H9 (cell line): Measurements from ENCODE around the gene TTR. TPM values are rescaled to one million over a fixed set of nuclear protein-coding genes. Genes with fewer than 3 reads are reported as not detected.

Experiments
- DNase-seq: peaks from one replicate; pipeline ENCODE4 v3.0.0-alpha.2; 2017
- H2AFZ ChIP-seq: one replicate; pipeline ENCODE4 v1.6.1; 2013; ENCODE audit warnings: mild to moderate bottlenecking, low read length, control low read depth, moderate library complexity
- H2AK5ac ChIP-seq: 2 replicates; pipeline ENCODE4 v1.6.1; 2013; ENCODE audit warnings: low read length, control low read depth, mixed read lengths; ENCODE audit not compliant: insufficient read length
- H2BK120ac ChIP-seq: one replicate; pipeline ENCODE4 v1.6.1; 2013; ENCODE audit warnings: low read depth, mild to moderate bottlenecking, low read length, control low read depth, inconsistent platforms; ENCODE audit not compliant: poor library complexity, severe bottlenecking
- H2BK12ac ChIP-seq: 2 replicates; pipeline ENCODE4 v1.6.1; 2013; ENCODE audit warnings: low read length, control low read depth, mixed read lengths, low read depth; ENCODE audit not compliant: insufficient read length
- H2BK15ac ChIP-seq: 2 replicates; pipeline ENCODE4 v1.6.1; 2013; ENCODE audit warnings: low read depth, low read length, control low read depth
- H2BK20ac ChIP-seq: one replicate; pipeline ENCODE4 v1.6.1; 2013; ENCODE audit warnings: low read depth, mild to moderate bottlenecking, low read length, control low read depth, inconsistent platforms; ENCODE audit not compliant: poor library complexity, severe bottlenecking
- H2BK5ac ChIP-seq: 2 replicates; pipeline ENCODE4 v1.6.1; 2013; ENCODE audit warnings: low read length, control low read depth, mixed read lengths; ENCODE audit not compliant: insufficient read length
- H3K14ac ChIP-seq: 2 replicates; pipeline ENCODE4 v1.6.1; 2013; ENCODE audit warnings: low read length, control low read depth; ENCODE audit not compliant: insufficient read depth
- H3K18ac ChIP-seq: 2 replicates; pipeline ENCODE4 v1.6.1; 2013; ENCODE audit warnings: low read depth, mild to moderate bottlenecking, mixed read lengths, low read length, control low read depth; ENCODE audit not compliant: insufficient read length
- H3K23ac ChIP-seq: 2 replicates; pipeline ENCODE4 v1.6.1; 2013; ENCODE audit warnings: low read length, control low read depth, mixed read lengths, low read depth; ENCODE audit not compliant: insufficient read length
- H3K23me2 ChIP-seq: 2 replicates; pipeline ENCODE4 v1.6.1; 2013; ENCODE audit warnings: low read depth, mild to moderate bottlenecking, mixed read lengths, low read length, control low read depth; ENCODE audit not compliant: insufficient read length, poor library complexity, severe bottlenecking
- H3K27ac ChIP-seq: 2 replicates; pipeline ENCODE4 v1.5.1; 2013; ENCODE audit warnings: low read length, control low read depth, mixed read lengths, low read depth; ENCODE audit not compliant: insufficient read length
- H3K27me3 ChIP-seq: 2 replicates; pipeline ENCODE4 v1.6.1; 2013; ENCODE audit warnings: low read length, control low read depth, inconsistent platforms; ENCODE audit not compliant: insufficient read depth
- H3K4ac ChIP-seq: 2 replicates; pipeline ENCODE4 v1.6.1; 2013; ENCODE audit warnings: low read depth, mild to moderate bottlenecking, control low read depth, inconsistent platforms, low read length, moderate library complexity
- H3K4me1 ChIP-seq: 2 replicates; pipeline ENCODE4 v1.6.1; 2013; ENCODE audit warnings: low read length, control low read depth, inconsistent platforms; ENCODE audit not compliant: insufficient read depth
- H3K4me2 ChIP-seq: 2 replicates; pipeline ENCODE4 v1.6.1; 2013; ENCODE audit warnings: low read length, control low read depth, mixed read lengths; ENCODE audit not compliant: insufficient read length, insufficient read depth
- H3K56ac ChIP-seq: 2 replicates; pipeline ENCODE4 v1.6.1; 2013; ENCODE audit warnings: low read depth, mild to moderate bottlenecking, mixed read lengths, low read length, control low read depth; ENCODE audit not compliant: insufficient read length
- H3K79me1 ChIP-seq: 2 replicates; pipeline ENCODE4 v1.6.1; 2013; ENCODE audit warnings: low read depth, mild to moderate bottlenecking, moderate library complexity, low read length, control low read depth, inconsistent platforms; ENCODE audit not compliant: insufficient read depth, poor library complexity, severe bottlenecking
- H3K79me2 ChIP-seq: 2 replicates; pipeline ENCODE4 v1.6.1; 2013; ENCODE audit warnings: low read length, control low read depth, inconsistent platforms; ENCODE audit not compliant: insufficient read depth
- H3K9ac ChIP-seq: 2 replicates; pipeline ENCODE4 v1.6.1; 2013; ENCODE audit warnings: low read length, control low read depth, mixed read lengths; ENCODE audit not compliant: insufficient read length; ENCODE audit errors: extremely low read depth
- H3K9me3 ChIP-seq: one replicate; pipeline ENCODE4 v1.6.1; 2013; ENCODE audit warnings: low read depth, low read length, inconsistent platforms; ENCODE audit not compliant: control insufficient read depth
- H3T11ph ChIP-seq: one replicate; pipeline ENCODE4 v1.6.1; 2013; ENCODE audit warnings: mild to moderate bottlenecking, low read length, control low read depth, inconsistent platforms
- H4K20me1 ChIP-seq: one replicate; pipeline ENCODE4 v1.6.1; 2013; ENCODE audit not compliant: control insufficient read depth, insufficient read length, insufficient read depth
- H4K5ac ChIP-seq: 2 replicates; pipeline ENCODE4 v1.6.1; 2013; ENCODE audit warnings: low read depth, mild to moderate bottlenecking, mixed read lengths, low read length, control low read depth; ENCODE audit not compliant: insufficient read length
- H4K8ac ChIP-seq: replicated peaks from 2 replicates; pipeline ENCODE4 v1.6.1; 2013; ENCODE audit warnings: low read length, control low read depth, mixed read lengths, low read depth; ENCODE audit not compliant: insufficient read length
- H4K91ac ChIP-seq: 2 replicates; pipeline ENCODE4 v1.6.1; 2013; ENCODE audit warnings: low read depth, mild to moderate bottlenecking, moderate library complexity, mixed read lengths, low read length, control low read depth; ENCODE audit not compliant: insufficient read length
- H3K27ac Mint-ChIP-seq, 3 experiments: 2 replicates in 2 of 3; 3 replicates in 1 of 3; pipeline ENCODE4 v1.8.0; 2020 to 2021; ENCODE audit warnings: mixed read lengths in 3 of 3, mild to moderate bottlenecking in 1 of 3, moderate library complexity in 1 of 3
- H3K27me3 Mint-ChIP-seq: 2 replicates; pipeline ENCODE4 v1.8.0; 2021; ENCODE audit warnings: low read depth, mild to moderate bottlenecking, moderate library complexity, mixed read lengths
- H3K36me3 Mint-ChIP-seq, 3 experiments: 2 replicates in 2 of 3; 3 replicates in 1 of 3; pipeline ENCODE4 v1.8.0; 2020 to 2021; ENCODE audit warnings: low read depth in 3 of 3, mixed read lengths in 3 of 3; ENCODE audit not compliant: insufficient read depth in 1 of 3
- H3K4me1 Mint-ChIP-seq, 2 experiments: 2 replicates each; pipeline ENCODE4 v1.8.0; 2020; ENCODE audit warnings: mixed read lengths in 2 of 2
- H3K4me3 Mint-ChIP-seq, 2 experiments: 2 replicates in 1 of 2; 3 replicates in 1 of 2; pipeline ENCODE4 v1.8.0; 2020 to 2021; ENCODE audit warnings: mild to moderate bottlenecking in 2 of 2, mixed read lengths in 2 of 2, moderate library complexity in 1 of 2
- H3K9me3 Mint-ChIP-seq, 2 experiments: 2 replicates in 1 of 2; 3 replicates in 1 of 2; pipeline ENCODE4 v1.8.0; 2020; ENCODE audit warnings: mild to moderate bottlenecking in 2 of 2, mixed read lengths in 2 of 2, moderate library complexity in 1 of 2
- CTCF ChIP-seq: fragments of 200-600 bp; sonication (generic); conservative IDR thresholded peaks from 3 replicates; pipeline ENCODE4 v1.8.0; 2021; ENCODE audit warnings: antibody characterized with exemption, mild to moderate bottlenecking
- WGBS: extraction: QIAGEN DNeasy Blood & Tissue Kit; methylation state at CpG from one replicate; pipeline ENCODE4 v1.1.7; 2013; ENCODE audit warnings: missing lambda C conversion rate, low lambda C conversion rate, mixed read lengths; ENCODE audit not compliant: insufficient read length; ENCODE audit errors: extremely low coverage; 5-methylcytosine and 5-hydroxymethylcytosine counted together
- total RNA-seq: library from RNA; stranded (reverse); gene quantifications from 2 replicates; pipeline ENCODE4 v1.2.1, GENCODE V29; 2021

TTR gene
- total RNA-seq, 1 experiment from 2014 or later, result not detected

GRCh38 chr18:31575515-31576257 lies 16.0 kb upstream of the TTR start:
- Mint-ChIP-seq H3K4me1 (peaks cover 8 to 9% of the 10 kb centered on the region in 2 experiments), H3K9me3 (no peaks in the 10 kb centered on the region), H3K36me3 (no peaks in the 10 kb centered on the region), H3K27ac (no peak overlapping the region), H3K4me3 (no peak overlapping the region), H3K27me3 (no peaks in the 10 kb centered on the region; the same call in 1 of the 2 replicates)
- no peak overlapping the region for H3K23ac ChIP-seq
- H3K9ac ChIP-seq, result no peak overlapping the region
- no peak overlapping the region for H2BK15ac ChIP-seq
- H2BK120ac ChIP-seq, result no peak overlapping the region
- H3K14ac ChIP-seq, result no peak overlapping the region
- no peak overlapping the region for H4K8ac ChIP-seq
- no peak for TF ChIP-seq CTCF
- no peaks in the 10 kb centered on the region for H3K4me1 ChIP-seq
- H2BK5ac ChIP-seq, result no peak overlapping the region
- no peaks in the 10 kb centered on the region for H3K9me3 ChIP-seq
- no peak overlapping the region for H3K56ac ChIP-seq
- no peaks in the 10 kb centered on the region for H3K23me2 ChIP-seq
- H3T11ph ChIP-seq, result no peak overlapping the region
- H3K27ac ChIP-seq, result no peak overlapping the region
- H4K20me1 ChIP-seq, result no peaks in the 10 kb centered on the region
- H2AFZ ChIP-seq, result no peak overlapping the region
- no peaks in the 10 kb centered on the region for H3K79me2 ChIP-seq
- no peak overlapping the region for H4K5ac ChIP-seq
- H2BK12ac ChIP-seq, result no peak overlapping the region
- H3K4me2 ChIP-seq, result no peak overlapping the region
- no CpG with 5 or more reads among the region's 3 CpGs for WGBS
- no peaks in the 10 kb centered on the region for H3K79me1 ChIP-seq
- H4K91ac ChIP-seq, result no peak overlapping the region
- H2BK20ac ChIP-seq, result no peak overlapping the region
- no peaks in the 10 kb centered on the region for H3K27me3 ChIP-seq
- no peak for DNase-seq
- no peak overlapping the region for H3K4ac ChIP-seq
- no peak overlapping the region for H2AK5ac ChIP-seq
- H3K18ac ChIP-seq, result no peak overlapping the region
